Neuron (in vitro differentiated cells): ENCODE measurements around the gene GSG1L.

Experiments used
- H2AFZ ChIP-seq: one replicate; pipeline ENCODE4 v1.6.1; 2013; ENCODE audit warnings: low read depth, mild to moderate bottlenecking, inconsistent platforms, low read length, moderate library complexity
- H3K27me3 ChIP-seq: one replicate; pipeline ENCODE4 v1.6.1; 2013; ENCODE audit warnings: low read length; ENCODE audit not compliant: insufficient read depth
- H3K36me3 ChIP-seq: one replicate; pipeline ENCODE4 v1.6.1; 2013; ENCODE audit warnings: low read length; ENCODE audit not compliant: insufficient read depth
- H3K4me1 ChIP-seq: one replicate; pipeline ENCODE4 v1.6.1; 2013; ENCODE audit warnings: low read length; ENCODE audit not compliant: insufficient read depth
- H3K4me3 ChIP-seq: 2 replicates; pipeline ENCODE4 v1.5.1; 2013; ENCODE audit warnings: mild to moderate bottlenecking, low read length, moderate library complexity
- H3K9me3 ChIP-seq: one replicate; pipeline ENCODE4 v1.6.1; 2013; ENCODE audit warnings: low read length

The GSG1L gene

GRCh38 chr16:27766236-27766925, 297.1 kb downstream of the GSG1L start:
- no peak overlapping the region for H3K4me3 ChIP-seq
- peaks cover 15% of the 10 kb centered on the region for H3K9me3 ChIP-seq
- no peak overlapping the region for H2AFZ ChIP-seq

GRCh38 chr16:27764869-27765675, 298.4 kb downstream of the GSG1L start:
- Histone ChIP-seq H2AFZ (no peak overlapping the region), H3K9me3 (peaks cover 15% of the 10 kb centered on the region), H3K4me3 (no peak overlapping the region), H3K4me1 (no peaks in the 10 kb centered on the region), H3K27me3 (no peaks in the 10 kb centered on the region), H3K36me3 (peaks cover 46% of the 10 kb centered on the region)

More at GRCh38 chr16:27766236-27766925, 297.1 kb downstream of the GSG1L start:
- H3K4me1 ChIP-seq, result no peaks in the 10 kb centered on the region
- H3K27me3 ChIP-seq, result no peaks in the 10 kb centered on the region
- H3K36me3 ChIP-seq, result peaks cover 48% of the 10 kb centered on the region

- H3K4me3 ChIP-seq, result no peak overlapping the region
- no peaks in the 10 kb centered on the region for H3K27me3 ChIP-seq
- no peak overlapping the region for H2AFZ ChIP-seq
- H3K9me3 ChIP-seq, result peaks cover 15% of the 10 kb centered on the region
- H3K36me3 ChIP-seq, result peaks cover 42% of the 10 kb centered on the region
- peaks cover 3% of the 10 kb centered on the region for H3K4me1 ChIP-seq
Measured at GRCh38 chr16:27764427-27764826, 299.1 kb downstream of the GSG1L start.

- Histone ChIP-seq H2AFZ (no peak overlapping the region), H3K27me3 (no peaks in the 10 kb centered on the region), H3K4me1 (peaks cover 3% of the 10 kb centered on the region), H3K4me3 (no peak overlapping the region), H3K36me3 (peaks cover 32% of the 10 kb centered on the region), H3K9me3 (peaks cover 15% of the 10 kb centered on the region)
Measured at GRCh38 chr16:27762441-27762840, 301.1 kb downstream of the GSG1L start.

- no peaks in the 10 kb centered on the region for H3K27me3 ChIP-seq
Measured at GRCh38 chr16:27761816-27762215, 301.7 kb downstream of the GSG1L start.

GRCh38 chr16:27760789-27761176, 302.7 kb downstream of the GSG1L start:
- Histone ChIP-seq H3K9me3 (peaks cover 15% of the 10 kb centered on the region), H3K4me1 (peaks cover 3% of the 10 kb centered on the region), H3K36me3 (peaks cover 29% of the 10 kb centered on the region), H3K4me3 (no peak overlapping the region), H3K27me3 (no peaks in the 10 kb centered on the region), H2AFZ (no peak overlapping the region)

More at GRCh38 chr16:27761816-27762215, 301.7 kb downstream of the GSG1L start:
- H3K9me3 ChIP-seq, result peaks cover 15% of the 10 kb centered on the region
- H2AFZ ChIP-seq, result no peak overlapping the region
- H3K36me3 ChIP-seq, result peaks cover 34% of the 10 kb centered on the region
- peaks cover 3% of the 10 kb centered on the region for H3K4me1 ChIP-seq
- no peak overlapping the region for H3K4me3 ChIP-seq

GRCh38 chr16:27759967-27760788, 303.3 kb downstream of the GSG1L start:
- Histone ChIP-seq H3K4me3 (no peak overlapping the region), H3K36me3 (peaks cover 27% of the 10 kb centered on the region), H3K4me1 (peaks cover 3% of the 10 kb centered on the region), H3K27me3 (no peaks in the 10 kb centered on the region), H3K9me3 (peaks cover 13% of the 10 kb centered on the region), H2AFZ (no peak overlapping the region)

GRCh38 chr16:27759301-27759871, 304.1 kb downstream of the GSG1L start:
- peaks cover 3% of the 10 kb centered on the region for H3K4me1 ChIP-seq
- H3K9me3 ChIP-seq, result peaks cover 8% of the 10 kb centered on the region
- H3K4me3 ChIP-seq, result no peak overlapping the region
- H3K36me3 ChIP-seq, result peaks cover 28% of the 10 kb centered on the region
- no peak overlapping the region for H2AFZ ChIP-seq
- no peaks in the 10 kb centered on the region for H3K27me3 ChIP-seq

GRCh38 chr16:27758544-27758943, 305.0 kb downstream of the GSG1L start:
- Histone ChIP-seq H3K9me3 (peaks cover 4% of the 10 kb centered on the region), H3K4me1 (peaks cover 3% of the 10 kb centered on the region), H3K36me3 (peaks cover 35% of the 10 kb centered on the region), H3K4me3 (no peak overlapping the region), H3K27me3 (no peaks in the 10 kb centered on the region), H2AFZ (no peak overlapping the region)

GRCh38 chr16:27756206-27756970, 307.1 kb downstream of the GSG1L start:
- H3K4me1 ChIP-seq, result peaks cover 3% of the 10 kb centered on the region
- no peak overlapping the region for H2AFZ ChIP-seq
- H3K36me3 ChIP-seq, result peaks cover 27% of the 10 kb centered on the region
- no peaks in the 10 kb centered on the region for H3K27me3 ChIP-seq
- no peak overlapping the region for H3K4me3 ChIP-seq
- peaks cover 2% of the 10 kb centered on the region for H3K9me3 ChIP-seq

- Histone ChIP-seq H3K4me3 (no peak overlapping the region), H3K27me3 (no peaks in the 10 kb centered on the region), H3K36me3 (peaks cover 23% of the 10 kb centered on the region), H3K9me3 (peaks cover 3% of the 10 kb centered on the region), H2AFZ (no peak overlapping the region), H3K4me1 (peaks cover 3% of the 10 kb centered on the region)
Measured at GRCh38 chr16:27754788-27755690, 308.5 kb downstream of the GSG1L start.
